Heart left ventricle (tissue), 16 donors: ENCODE data around the gene SERPINC1. TPM values are rescaled to one million over a fixed set of nuclear protein-coding genes. Genes with fewer than 3 reads are reported as not detected.

Experiments
- ATAC-seq, 4 donors: fragments of 200-7000 bp; cut with Tn5 transposase; one replicate each; pipeline ENCODE4 v1.9.1; 2020 to 2022; ENCODE audit warnings: moderate library complexity in 4 of 4, mild to moderate bottlenecking in 3 of 4, moderate number of reproducible peaks in 1 of 4
- DNase-seq, 5 donors: peaks; one replicate each; pipeline ENCODE4 v3.0.0-alpha.2; 2020
- H3K27ac ChIP-seq, 12 donors: fragments of 200-600 bp; sonication (generic) in 4 of 12; one replicate each; pipeline versions ENCODE4 v1.5.0 to v1.8.0; 2016 to 2022; ENCODE audit warnings: mild to moderate bottlenecking in 2 of 12
- H3K27me3 ChIP-seq, 9 donors: fragments of 200-600 bp; sonication (generic) in 2 of 9; one replicate each; pipeline versions ENCODE4 v1.5.1 to v1.8.0; 2016 to 2022; ENCODE audit warnings: mild to moderate bottlenecking in 3 of 9
- H3K36me3 ChIP-seq, 9 donors: fragments of 200-600 bp; sonication (generic) in 2 of 9; one replicate each; pipeline versions ENCODE4 v1.5.0 to v1.8.0; 2018 to 2022; ENCODE audit warnings: mild to moderate bottlenecking in 2 of 9
- H3K4me1 ChIP-seq, 12 donors: fragments of 200-600 bp; sonication (generic) in 4 of 12; one replicate each; pipeline versions ENCODE4 v1.5.0 to v1.8.0; 2016 to 2022; ENCODE audit warnings: mild to moderate bottlenecking in 3 of 12
- H3K4me3 ChIP-seq, 12 donors: fragments of 200-600 bp; sonication (generic) in 4 of 12; one replicate each; pipeline versions ENCODE4 v1.5.0 to v1.8.0; 2017 to 2022; ENCODE audit warnings: mild to moderate bottlenecking in 9 of 12, moderate library complexity in 4 of 12
- H3K9me3 ChIP-seq, 12 donors: fragments of 200-600 bp; sonication (generic) in 4 of 12; one replicate each; pipeline versions ENCODE4 v1.5.0 to v1.8.0; 2016 to 2022; ENCODE audit warnings: mild to moderate bottlenecking in 1 of 12
- CTCF ChIP-seq, 12 donors: fragments of 200-600 bp; sonication (generic) in 4 of 12; IDR thresholded peaks; one replicate each; pipeline versions ENCODE4 v1.5.0 to v1.8.0; 2018 to 2022; ENCODE audit warnings: antibody characterized with exemption in 12 of 12, mild to moderate bottlenecking in 5 of 12
- POLR2A ChIP-seq, 2 donors: fragments of 450-650 bp; IDR thresholded peaks; one replicate each; pipeline ENCODE4 v1.6.1; 2017; ENCODE audit warnings: antibody characterized with exemption in 2 of 2, mild to moderate bottlenecking in 2 of 2, moderate library complexity in 2 of 2
- WGBS, 4 donors: extraction: QIAGEN DNeasy Blood & Tissue Kit in 2 of 4; methylation state at CpG; one replicate each; pipeline versions ENCODE4 v1.1.5 to v1.1.7; 2013 to 2018; 5-methylcytosine and 5-hydroxymethylcytosine counted together
- intact Hi-C, 10 donors: fragments of 100-400 bp; cut with DNase I; formaldehyde crosslinking; loops; one replicate each; pipeline versions ENCODE4 v1.11.1 to v1.14.2; 2022
- polyA plus RNA-seq, 2 donors: library from polyadenylated mRNA; stranded (reverse); fragments of 200-250 nt; gene quantifications; one replicate each; pipeline ENCODE4 v1.2.3, GENCODE V29; 2013
- total RNA-seq, 9 donors: library from RNA; depleted of rRNA in 2 of 9; stranded (reverse); fragments of >200 nt in 2 of 9; fragmentation: NEBNext Ultra II Directional in 3 of 9; extraction: Animal tissue kit (Norgen Biotek cat#: 25700) in 3 of 9; gene quantifications; one replicate each; pipeline versions ENCODE4 v1.1.0 to v1.2.4, GENCODE V29; 2016 to 2023
- donor health status: ischemic (EF 13 %, LVEDD 7.1; RV severe dilation, severe dysfunction).
- donor health status: healthy with polysubstance abuse.
- donor health status: DM: no; HTN: yes; CAD: no.
- donor health status: DM: no; HTN: no; CAD: no.
- donor health status: ischemic (EF 25% LVEDD 6.9; RV normal size, moderate dysfunction).
- donor health status: ischemic (EF 25% LVEDD 5.7; RV mildly dilated, moderate dysfunction).
- donor health status: healthy.
- donor health status: DM: yes; HTN: yes; CAD: no.
- donor health status: ischemic (EF 35%, LVEDD 5.7; RV mildly dilated, moderate dysfunction).
- donor health status: nonischemic (EF 11% LVEDD 7.7; RV severe dilation, severe dysfunction).
- donor health status: DM: yes; HTN: yes; CAD: no.
- donor health status: PGD.
- donor health status: ischemic (EF 29% LVEDD 5.4; RV normal size, mild dysfunction).
- donor health status: nonischemic (EF 23%, LVEDD 6.1; RV moderate dilation, normal function).

SERPINC1 gene
- total and polyA plus RNA-seq, 11 donors: 0.15 to 0.33 (median 0.30) TPM; not detected in 8

- Histone ChIP-seq H3K4me1 (peaks cover 8 to 70% (median 48%) of the 10 kb centered on the region in 12 donors), H3K27ac (peak within 1 kb of the TSS; percentile 94 to 99 (median 98)), H3K27me3 (no peaks in the 10 kb centered on the region), H3K9me3 (no peaks in the 10 kb centered on the region), H3K4me3 (peak within 1 kb of the TSS; percentile 47 to 95 (median 85)), H3K36me3 (peaks cover 0 to 66% (median 51%) of the 10 kb centered on the region in 9 donors)
- peak; percentile 94 to 97 (median 96) for ATAC-seq
- peak; percentile 94 to 99 for TF ChIP-seq POLR2A (IDR thresholded peaks at IDR 0.05)
- no peak for TF ChIP-seq CTCF (IDR thresholded peaks at IDR 0.05)
- 0 to 2% (median 1%) methylated on average over 27 to 30 of the region's 30 CpGs for WGBS, 4 donors
- intact Hi-C loops: loop anchor here in 5 of 10 donors (1.0 to 10.0 kb wide), 7 partner anchors 43 to 391 kb away; partner anchors contain the start of genes RC3H1 (in 4 of the 5), CENPL (in 2 of the 5), DARS2 (in 2 of the 5) and PRDX6 (in 2 of the 5)
- peak; percentile 99 to 100 (median 99) for DNase-seq
These were observed 49.3 kb downstream of the SERPINC1 start, which contains the start of gene GAS5 for GRCh38 chr1:173867753-173868265. Gene GAS5, minus strand, starts transcription at chr1:173867989.

- H3K4me1 ChIP-seq: peaks cover 8 to 70% (median 48%) of the 10 kb centered on the region in 12 donors
- peaks cover 0 to 68% (median 57%) of the 10 kb centered on the region in 9 donors for H3K36me3 ChIP-seq
- intact Hi-C loops: loop anchor here in 4 of 10 donors (5.0 to 10.0 kb wide), 3 partner anchors 155 to 390 kb away; partner anchors contain the start of genes RC3H1 (in 2 of the 4), PRDX6 (in 1 of the 4) and RABGAP1L (in 1 of the 4)
- H3K9me3 ChIP-seq: no peaks in the 10 kb centered on the region
- no peak for DNase-seq
- no peaks in the 10 kb centered on the region for H3K27me3 ChIP-seq
- H3K27ac ChIP-seq: peak overlapping the region; percentile 94 to 99 (median 98)
- ATAC-seq: peak in 1 of 4 donors; percentile 2
- H3K4me3 ChIP-seq: peak overlapping the region; percentile 39 to 95 (median 85)
- 5 to 15% (median 11%) methylated on average over 32 of the region's 32 CpGs for WGBS, 4 donors
- no peak for TF ChIP-seq CTCF (IDR thresholded peaks at IDR 0.05)
- no peak for TF ChIP-seq POLR2A (IDR thresholded peaks at IDR 0.05)
These were observed 49.9 kb downstream of the SERPINC1 start for GRCh38 chr1:173867141-173867752.

- TF ChIP-seq CTCF (IDR thresholded peaks at IDR 0.05) (no peak), POLR2A (IDR thresholded peaks at IDR 0.05) (no peak)
- peaks cover 0 to 69% (median 62%) of the 10 kb centered on the region in 9 donors for H3K36me3 ChIP-seq
- whole genome bisulfite sequencing, 4 donors: 23 to 31% (median 27%) methylated on average over 2 of the region's 2 CpGs
- DNase-seq: no peak
- H3K27me3 ChIP-seq: no peaks in the 10 kb centered on the region
- H3K9me3 ChIP-seq: no peaks in the 10 kb centered on the region
- H3K4me1 ChIP-seq: peaks cover 8 to 66% (median 46%) of the 10 kb centered on the region in 12 donors
- H3K27ac ChIP-seq: peak overlapping the region in 9 of 12 donors; percentile 94 to 99 (median 98)
- H3K4me3 ChIP-seq: peak overlapping the region; percentile 39 to 95 (median 85)
- no peak for ATAC-seq
- intact Hi-C loops: loop anchor here in 4 of 10 donors (5.0 to 10.0 kb wide), 3 partner anchors 156 to 389 kb away; partner anchors contain the start of genes RC3H1 (in 2 of the 4), PRDX6 (in 1 of the 4) and RABGAP1L (in 1 of the 4)
These were observed 50.6 kb downstream of the SERPINC1 start for GRCh38 chr1:173866413-173867115.
